ENCODE measurements around the gene TRIM47.

The TRIM47 gene

GRCh38 chr17:75899767-75900468 is 21.5 kb upstream of the TRIM47 start:
- DNase-seq (ENCODE audit: low read depth) = no peak
- no peak for TF ChIP-seq CTCF (conservative IDR thresholded peaks at IDR 0.05; ENCODE audit: low read depth, low read length)
- H3K4me3 ChIP-seq (ENCODE audit: low read length) = no peak overlapping the region

GRCh38 chr17:75899353-75899752 is 21.0 kb upstream of the TRIM47 start:
- no peak for TF ChIP-seq CTCF (conservative IDR thresholded peaks at IDR 0.05; ENCODE audit: low read depth, low read length)
- DNase-seq (ENCODE audit: low read depth) = no peak
- H3K4me3 ChIP-seq (ENCODE audit: low read length) = no peak overlapping the region

- DNase-seq (ENCODE audit: low read depth) = no peak
- H3K4me3 ChIP-seq (ENCODE audit: low read length) = no peak overlapping the region
- TF ChIP-seq CTCF (conservative IDR thresholded peaks at IDR 0.05; ENCODE audit: low read depth, low read length) = no peak
Observed at GRCh38 chr17:75898791-75899190, 20.4 kb upstream of the TRIM47 start.

- TF ChIP-seq CTCF (conservative IDR thresholded peaks at IDR 0.05; ENCODE audit: low read depth, low read length) = no peak
- DNase-seq (ENCODE audit: low read depth) = no peak
- H3K4me3 ChIP-seq (ENCODE audit: low read length) = no peak overlapping the region
Observed at GRCh38 chr17:75898065-75898464, 19.7 kb upstream of the TRIM47 start.

GRCh38 chr17:75897160-75898019 is 19.0 kb upstream of the TRIM47 start:
- TF ChIP-seq CTCF (conservative IDR thresholded peaks at IDR 0.05; ENCODE audit: low read depth, low read length) = no peak
- H3K4me3 ChIP-seq (ENCODE audit: low read length) = peak overlapping the region; percentile 27
- DNase-seq (ENCODE audit: low read depth) = no peak

- TF ChIP-seq CTCF (conservative IDR thresholded peaks at IDR 0.05; ENCODE audit: low read depth, low read length) = peak; percentile 20
- peak within 1 kb of the TSS; percentile 63 for H3K4me3 ChIP-seq (ENCODE audit: low read length)
- no peak for DNase-seq (ENCODE audit: low read depth)
Observed at GRCh38 chr17:75896415-75897159, 18.2 kb upstream of the TRIM47 start, which contains the start of gene TRIM65. Gene TRIM65, minus strand, starts transcription at chr17:75896951. Its CDS starts 14 bp downstream, at chr17:75896937.

Measured in retinal pigment epithelial cell (primary cell).